Keratinocyte (primary cell): ENCODE measurements around the gene STRIP1.

Source experiments
- EZH2 ChIP-seq: IDR thresholded peaks from one replicate; pipeline ENCODE4 v1.6.1; 2012; ENCODE audit warnings: inconsistent platforms, mild to moderate bottlenecking, low read length, moderate library complexity
- TF ChIP-seq, protein P1 (sequence below), 3 experiments: IDR thresholded peaks in 1 of 3; conservative IDR thresholded peaks in 1 of 3; optimal IDR thresholded peaks in 1 of 3; 2 replicates in 2 of 3; 3 replicates in 1 of 3; pipeline versions ENCODE3 to v1.5.1; 2011; ENCODE audit warnings: low read length in 3 of 3, mild to moderate bottlenecking in 3 of 3, moderate library complexity in 2 of 3, control low read depth in 1 of 3, inconsistent platforms in 1 of 3; ENCODE audit not compliant: insufficient read depth in 2 of 3; ENCODE audit errors: extremely low read depth in 1 of 3

DNA sequence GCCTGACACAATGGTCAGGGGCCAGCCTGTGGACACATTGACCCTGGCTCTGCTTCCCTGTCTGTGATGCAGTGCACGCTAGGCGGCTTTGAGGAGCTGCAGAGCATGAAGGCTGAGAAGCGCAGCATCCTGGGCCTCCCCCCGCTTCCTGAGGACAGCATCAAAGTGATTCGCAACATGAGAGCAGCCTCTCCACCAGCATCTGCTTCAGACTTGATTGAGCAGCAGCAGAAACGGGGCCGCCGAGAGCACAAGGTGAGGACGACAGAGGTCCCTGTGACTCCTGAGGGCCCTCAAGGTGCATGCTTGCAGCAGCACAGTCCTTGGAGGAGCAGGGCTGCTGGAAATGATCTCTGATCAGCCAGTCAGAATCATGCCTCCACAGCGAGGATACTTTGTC is 8.6 kb downstream of the STRIP1 start:
- TF ChIP-seq, protein P1, sequence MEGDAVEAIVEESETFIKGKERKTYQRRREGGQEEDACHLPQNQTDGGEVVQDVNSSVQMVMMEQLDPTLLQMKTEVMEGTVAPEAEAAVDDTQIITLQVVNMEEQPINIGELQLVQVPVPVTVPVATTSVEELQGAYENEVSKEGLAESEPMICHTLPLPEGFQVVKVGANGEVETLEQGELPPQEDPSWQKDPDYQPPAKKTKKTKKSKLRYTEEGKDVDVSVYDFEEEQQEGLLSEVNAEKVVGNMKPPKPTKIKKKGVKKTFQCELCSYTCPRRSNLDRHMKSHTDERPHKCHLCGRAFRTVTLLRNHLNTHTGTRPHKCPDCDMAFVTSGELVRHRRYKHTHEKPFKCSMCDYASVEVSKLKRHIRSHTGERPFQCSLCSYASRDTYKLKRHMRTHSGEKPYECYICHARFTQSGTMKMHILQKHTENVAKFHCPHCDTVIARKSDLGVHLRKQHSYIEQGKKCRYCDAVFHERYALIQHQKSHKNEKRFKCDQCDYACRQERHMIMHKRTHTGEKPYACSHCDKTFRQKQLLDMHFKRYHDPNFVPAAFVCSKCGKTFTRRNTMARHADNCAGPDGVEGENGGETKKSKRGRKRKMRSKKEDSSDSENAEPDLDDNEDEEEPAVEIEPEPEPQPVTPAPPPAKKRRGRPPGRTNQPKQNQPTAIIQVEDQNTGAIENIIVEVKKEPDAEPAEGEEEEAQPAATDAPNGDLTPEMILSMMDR (optimal IDR thresholded peaks at IDR 0.05 in 1 of 3, IDR thresholded peaks at IDR 0.05 in 1 of 3, conservative IDR thresholded peaks at IDR 0.05 in 1 of 3; ENCODE audit: extremely low read depth in 1 of 3, insufficient read depth in 2 of 3, low read length in 3 of 3), result no peak
- no peak for TF ChIP-seq EZH2
